Measurements from ENCODE around the gene ABHD17A. TPM values are rescaled to one million over a fixed set of nuclear protein-coding genes. Genes with fewer than 3 reads are reported as not detected.
A peak's percentile ranks its signal among the peaks of the same experiment; 100 is the strongest.

Gene ABHD17A
- total and polyA plus RNA-seq, 9 of the 15 experiments (the other 6 are each of a cell fraction or from before 2014, with no cell fraction given) = 0.04 to 135 (median 21.8) TPM; not detected in 1

DNA sequence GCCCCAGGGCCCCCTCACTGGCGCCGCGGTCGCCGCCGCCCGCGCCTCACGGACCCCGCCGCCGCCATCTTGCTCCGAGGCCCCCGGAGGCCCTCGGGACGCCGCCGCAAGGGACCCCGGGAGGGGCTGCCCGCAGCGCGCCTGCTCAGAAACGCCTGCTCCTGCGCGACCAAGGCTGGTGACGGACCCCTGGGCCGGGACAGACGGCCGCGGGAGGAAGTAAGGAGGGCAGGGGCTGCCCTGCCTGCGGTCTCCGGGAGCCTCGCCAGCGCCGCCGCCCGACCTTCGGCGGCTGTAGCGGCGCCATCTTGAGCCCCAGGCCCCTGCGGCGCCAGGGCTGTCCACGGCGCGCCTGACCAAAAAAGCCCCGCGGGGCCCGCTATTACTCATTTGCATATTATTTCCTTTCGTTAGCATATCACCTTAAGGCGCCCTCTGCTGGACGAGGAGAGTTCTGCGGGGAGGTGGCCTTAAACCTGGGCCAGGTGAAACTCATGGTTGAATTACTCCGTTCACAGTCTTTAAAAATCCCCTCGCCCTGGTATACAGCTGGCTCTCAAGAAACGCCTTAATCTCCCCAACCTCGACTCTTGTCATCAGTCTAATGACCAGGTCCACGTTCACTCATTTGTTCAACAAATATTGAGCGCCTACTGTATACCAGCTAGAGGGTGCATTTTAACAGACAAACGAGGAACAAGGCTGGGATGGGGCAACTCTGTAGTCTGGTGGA is 36.7 kb downstream of the ABHD17A start, which contains the start of gene REXO1 (continued):
- peak; percentile 61 for TF ChIP-seq VEZF1 (CRISPR knock-in tag; IDR thresholded peaks at IDR 0.05)
- TF ChIP-seq C11orf30 (IDR thresholded peaks at IDR 0.05; ENCODE audit: low read depth) = peak; percentile 99
- TF ChIP-seq NFRKB (IDR thresholded peaks at IDR 0.05; ENCODE audit: low read depth) = 0 out of 2 replicates have a peak, but pooled peaks have one; percentile 61
- TF ChIP-seq SMARCB1 (IDR thresholded peaks at IDR 0.05; ENCODE audit: insufficient read length, low read depth) = no peak
- no peak for TF ChIP-seq ZBTB26 (CRISPR knock-in tag; IDR thresholded peaks at IDR 0.05)
- peak; percentile 50; the same call in 1 of the 2 replicates for TF ChIP-seq SOX6 (IDR thresholded peaks at IDR 0.05)
- TF ChIP-seq GABPB1 (CRISPR knock-in tag; IDR thresholded peaks at IDR 0.05) = peak; percentile 74; the same call in 1 of the 2 replicates
- no peak for TF ChIP-seq RBM22 (IDR thresholded peaks at IDR 0.05; ENCODE audit: low read depth, low read length, poor library complexity, severe bottlenecking)
- TF ChIP-seq, protein P1, sequence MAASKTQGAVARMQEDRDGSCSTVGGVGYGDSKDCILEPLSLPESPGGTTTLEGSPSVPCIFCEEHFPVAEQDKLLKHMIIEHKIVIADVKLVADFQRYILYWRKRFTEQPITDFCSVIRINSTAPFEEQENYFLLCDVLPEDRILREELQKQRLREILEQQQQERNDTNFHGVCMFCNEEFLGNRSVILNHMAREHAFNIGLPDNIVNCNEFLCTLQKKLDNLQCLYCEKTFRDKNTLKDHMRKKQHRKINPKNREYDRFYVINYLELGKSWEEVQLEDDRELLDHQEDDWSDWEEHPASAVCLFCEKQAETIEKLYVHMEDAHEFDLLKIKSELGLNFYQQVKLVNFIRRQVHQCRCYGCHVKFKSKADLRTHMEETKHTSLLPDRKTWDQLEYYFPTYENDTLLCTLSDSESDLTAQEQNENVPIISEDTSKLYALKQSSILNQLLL (CRISPR knock-in tag; IDR thresholded peaks at IDR 0.05; ENCODE audit: borderline replicate concordance) = no peak
- TF ChIP-seq CGGBP1 (CRISPR knock-in tag; IDR thresholded peaks at IDR 0.05) = no peak
- no peak; the same call in 1 of the 2 replicates for TF ChIP-seq PML (IDR thresholded peaks at IDR 0.05; ENCODE audit: low read length)
- TF ChIP-seq ZNF41 (CRISPR knock-in tag; conservative IDR thresholded peaks at IDR 0.05) = no peak
- no peak for TF ChIP-seq ZSCAN29 (IDR thresholded peaks at IDR 0.05)
- TF ChIP-seq SNAPC5 (CRISPR knock-in tag; IDR thresholded peaks at IDR 0.05) = no peak
- no peak for TF ChIP-seq ZFP30 (CRISPR knock-in tag; IDR thresholded peaks at IDR 0.05; ENCODE audit: borderline replicate concordance)
- TF ChIP-seq SP2 (IDR thresholded peaks at IDR 0.05; ENCODE audit: extremely low read depth, low read depth, low read length, poor library complexity, severe bottlenecking) = no peak
- TF ChIP-seq KLF6 (CRISPR knock-in tag; IDR thresholded peaks at IDR 0.05; ENCODE audit: borderline replicate concordance) = no peak
- no peak for TF ChIP-seq RFX7 (CRISPR knock-in tag; IDR thresholded peaks at IDR 0.05)
- TF ChIP-seq YBX1 (IDR thresholded peaks at IDR 0.05) = no peak
- TF ChIP-seq, protein P2, sequence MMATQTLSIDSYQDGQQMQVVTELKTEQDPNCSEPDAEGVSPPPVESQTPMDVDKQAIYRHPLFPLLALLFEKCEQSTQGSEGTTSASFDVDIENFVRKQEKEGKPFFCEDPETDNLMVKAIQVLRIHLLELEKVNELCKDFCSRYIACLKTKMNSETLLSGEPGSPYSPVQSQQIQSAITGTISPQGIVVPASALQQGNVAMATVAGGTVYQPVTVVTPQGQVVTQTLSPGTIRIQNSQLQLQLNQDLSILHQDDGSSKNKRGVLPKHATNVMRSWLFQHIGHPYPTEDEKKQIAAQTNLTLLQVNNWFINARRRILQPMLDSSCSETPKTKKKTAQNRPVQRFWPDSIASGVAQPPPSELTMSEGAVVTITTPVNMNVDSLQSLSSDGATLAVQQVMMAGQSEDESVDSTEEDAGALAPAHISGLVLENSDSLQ (IDR thresholded peaks at IDR 0.05) = no peak

All from K562 (cell line).